ENCODE results near the gene NUDT8. TPM values are rescaled to one million over a fixed set of nuclear protein-coding genes. Genes with fewer than 3 reads are reported as not detected.

NUDT8 gene
- total and polyA plus RNA-seq, 9 of the 15 experiments (the other 6 are each of a cell fraction or from before 2014, with no cell fraction given): 0.23 to 27.8 (median 5.0) TPM

- TF ChIP-seq HINFP (tag; conservative IDR thresholded peaks at IDR 0.05; ENCODE audit: low read depth) (no peak), TCF15 (CRISPR knock-in tag; IDR thresholded peaks at IDR 0.05) (no peak), ERF (CRISPR knock-in tag; IDR thresholded peaks at IDR 0.05) (peak; percentile 89), ELF2 (CRISPR knock-in tag; IDR thresholded peaks at IDR 0.05) (peak; percentile 71; the same call in 1 of the 2 replicates), ZKSCAN1 (IDR thresholded peaks at IDR 0.05; ENCODE audit: low read depth, low read length) (no peak), MLX (CRISPR knock-in tag; conservative IDR thresholded peaks at IDR 0.05) (peak in 1 of 2 experiments; percentile 86; a peak in 1 of 4 replicates), ETS2 (tag; IDR thresholded peaks at IDR 0.05; ENCODE audit: borderline replicate concordance, poor library complexity, severe bottlenecking) (peak; percentile 76), IRF1 (CRISPR knock-in tag; IDR thresholded peaks at IDR 0.05; ENCODE audit: borderline replicate concordance) (peak; percentile 93; the same call in 1 of the 2 replicates), E2F1 (CRISPR knock-in tag; IDR thresholded peaks at IDR 0.05) (peak; percentile 86), JUN (IDR thresholded peaks at IDR 0.05; ENCODE audit: borderline replicate concordance, low read depth, low read length) (peak; percentile 8; the same call in 1 of the 2 replicates), JUN (CRISPR knock-in tag; IDR thresholded peaks at IDR 0.05; ENCODE audit: borderline replicate concordance) (peak; percentile 59; the same call in 1 of the 2 replicates), CUX1 (CRISPR knock-in tag; IDR thresholded peaks at IDR 0.05) (no peak), HCFC1 (IDR thresholded peaks at IDR 0.05; ENCODE audit: low read depth, low read length) (0 out of 2 replicates have a peak, but pooled peaks have one; percentile 11), ZNF239 (CRISPR knock-in tag; IDR thresholded peaks at IDR 0.05) (peak; percentile 27; the same call in 1 of the 2 replicates), ATF7 (IDR thresholded peaks at IDR 0.05) (peak; percentile 48; the same call in 1 of the 2 replicates), NFE2 (IDR thresholded peaks at IDR 0.05; ENCODE audit: low read depth) (no peak)
These were observed at the start of gene NUDT8 (continued) for GRCh38 chr11:67629386-67630227.

All from K562 (cell line).